GM06990 (cell line): ENCODE results near the gene UNC13B.

Experiments used
- DNase-seq: peaks from one replicate; pipeline ENCODE4 v3.0.0-alpha.2; 2011; ENCODE audit not compliant: insufficient read length; ENCODE audit errors: extremely low read depth
- H3K27me3 ChIP-seq: replicated peaks from 2 replicates; pipeline ENCODE4 v1.6.0; 2011; ENCODE audit warnings: low read length; ENCODE audit not compliant: control insufficient read depth, insufficient read depth
- H3K36me3 ChIP-seq: 2 replicates; pipeline ENCODE4 v1.5.1; 2011; ENCODE audit warnings: low read length; ENCODE audit not compliant: control insufficient read depth, insufficient read depth
- H3K4me3 ChIP-seq: replicated peaks from 2 replicates; pipeline ENCODE4 v1.5.1; 2011; ENCODE audit warnings: low read depth, mild to moderate bottlenecking, control low read depth, low read length
- CTCF ChIP-seq: IDR thresholded peaks from 2 replicates; pipeline ENCODE4 v1.5.1; 2011; ENCODE audit warnings: low read length, control low read depth, mild to moderate bottlenecking, inconsistent platforms; ENCODE audit not compliant: insufficient read depth, poor library complexity, severe bottlenecking

UNC13B gene

GRCh38 chr9:35273591-35273990 lies 111.8 kb downstream of the UNC13B start:
- TF ChIP-seq CTCF, result no peak
- no peaks in the 10 kb centered on the region for H3K36me3 ChIP-seq
- no peak overlapping the region for H3K4me3 ChIP-seq
- H3K27me3 ChIP-seq, result no peaks in the 10 kb centered on the region
- DNase-seq, result no peak

- no peak for TF ChIP-seq CTCF
- Histone ChIP-seq H3K36me3 (no peaks in the 10 kb centered on the region), H3K4me3 (no peak overlapping the region), H3K27me3 (no peaks in the 10 kb centered on the region)
- no peak for DNase-seq
Observed at GRCh38 chr9:35274993-35275392, 113.2 kb downstream of the UNC13B start.

DNA sequence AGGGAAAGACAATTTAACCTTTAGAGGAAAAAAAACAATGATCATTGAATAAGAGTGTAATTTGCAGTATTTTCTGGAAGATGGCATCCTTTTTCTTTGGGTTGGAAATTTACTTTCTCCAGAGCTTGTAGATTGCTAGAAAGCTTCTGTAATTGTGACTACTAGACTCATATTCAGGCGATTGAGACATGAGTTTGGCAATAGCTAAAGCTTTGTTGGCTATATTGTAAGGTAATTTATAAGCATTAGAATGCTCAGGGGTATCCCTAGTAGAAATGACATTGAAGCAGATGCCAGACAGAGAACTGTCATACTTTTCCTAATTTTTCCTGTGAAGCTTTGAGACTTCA lies 115.3 kb downstream of the UNC13B start:
- Histone ChIP-seq H3K27me3 (no peaks in the 10 kb centered on the region), H3K36me3 (no peaks in the 10 kb centered on the region), H3K4me3 (no peak overlapping the region)
- no peak for DNase-seq
- TF ChIP-seq CTCF, result no peak

- no peaks in the 10 kb centered on the region for H3K27me3 ChIP-seq
- DNase-seq, result no peak
- H3K36me3 ChIP-seq, result no peaks in the 10 kb centered on the region
- TF ChIP-seq CTCF, result no peak
- no peak overlapping the region for H3K4me3 ChIP-seq
Observed at GRCh38 chr9:35277628-35278359, 116.0 kb downstream of the UNC13B start.

DNA sequence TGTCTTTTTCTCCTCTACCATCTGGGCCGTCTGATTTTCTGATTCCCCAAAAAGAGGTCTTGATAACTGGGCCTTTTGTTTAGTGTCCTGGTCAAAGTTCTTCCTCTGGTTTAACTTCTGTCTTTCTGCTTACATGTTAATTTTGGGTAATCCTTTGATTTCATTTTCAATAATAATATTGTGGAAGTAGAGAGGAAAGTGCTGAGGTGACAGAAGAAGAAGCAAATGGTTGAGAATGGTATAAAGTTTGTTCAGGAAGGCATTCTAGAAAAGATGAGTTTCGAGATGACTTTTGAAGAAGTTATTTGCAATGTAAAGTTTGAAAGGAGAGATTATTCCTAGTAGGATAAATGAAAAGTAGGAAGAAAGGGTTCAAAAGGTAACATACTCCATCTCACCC lies 118.1 kb downstream of the UNC13B start:
- Histone ChIP-seq H3K4me3 (no peak overlapping the region), H3K27me3 (no peaks in the 10 kb centered on the region), H3K36me3 (no peaks in the 10 kb centered on the region)
- no peak for TF ChIP-seq CTCF
- DNase-seq, result no peak

GRCh38 chr9:35280399-35280798 lies 118.6 kb downstream of the UNC13B start:
- Histone ChIP-seq H3K36me3 (no peaks in the 10 kb centered on the region), H3K4me3 (no peak overlapping the region), H3K27me3 (no peaks in the 10 kb centered on the region)
- TF ChIP-seq CTCF, result no peak
- no peak for DNase-seq
